Peyer's patch (tissue), 4 donors: ENCODE measurements around the gene SBF2.

Experiments
- POLR2A ChIP-seq, 2 donors: fragments of 450-650 bp; IDR thresholded peaks; one replicate each; pipeline ENCODE4 v1.5.1; 2017; ENCODE audit warnings: antibody characterized with exemption in 2 of 2, mild to moderate bottlenecking in 2 of 2, moderate library complexity in 2 of 2
- TF ChIP-seq, protein P1 (sequence below), 6 experiments: fragments of 450-650 bp in 4 of 6; fragments of 200-600 bp in 2 of 6; sonication (generic) in 1 of 6; IDR thresholded peaks; one replicate each; pipeline ENCODE4 v1.5.1; 2017 to 2019; ENCODE audit warnings: antibody characterized with exemption in 6 of 6, mild to moderate bottlenecking in 3 of 6, moderate library complexity in 1 of 6

DNA sequence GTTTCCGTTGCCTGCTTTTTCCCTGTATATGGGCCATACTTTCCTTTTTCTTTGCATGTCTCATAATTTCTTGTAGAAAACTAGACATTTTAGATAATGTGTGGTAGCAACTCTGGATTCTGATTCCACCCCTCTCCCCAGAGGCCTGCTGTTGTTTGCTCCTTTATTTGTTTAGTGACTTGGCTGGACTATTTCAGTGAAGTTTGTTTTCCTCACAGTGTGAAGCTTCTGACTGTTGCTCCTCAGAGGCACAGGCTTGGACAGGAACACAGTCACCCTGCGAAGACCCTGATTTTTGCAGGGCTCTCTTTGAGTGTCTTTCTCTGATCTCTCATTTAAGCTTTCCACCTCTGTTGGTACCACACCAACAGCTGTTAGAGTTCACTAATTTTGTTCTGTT, 557.7 kb downstream of the SBF2 start:
- no peak for TF ChIP-seq POLR2A (IDR thresholded peaks at IDR 0.05)
- TF ChIP-seq, protein P1, sequence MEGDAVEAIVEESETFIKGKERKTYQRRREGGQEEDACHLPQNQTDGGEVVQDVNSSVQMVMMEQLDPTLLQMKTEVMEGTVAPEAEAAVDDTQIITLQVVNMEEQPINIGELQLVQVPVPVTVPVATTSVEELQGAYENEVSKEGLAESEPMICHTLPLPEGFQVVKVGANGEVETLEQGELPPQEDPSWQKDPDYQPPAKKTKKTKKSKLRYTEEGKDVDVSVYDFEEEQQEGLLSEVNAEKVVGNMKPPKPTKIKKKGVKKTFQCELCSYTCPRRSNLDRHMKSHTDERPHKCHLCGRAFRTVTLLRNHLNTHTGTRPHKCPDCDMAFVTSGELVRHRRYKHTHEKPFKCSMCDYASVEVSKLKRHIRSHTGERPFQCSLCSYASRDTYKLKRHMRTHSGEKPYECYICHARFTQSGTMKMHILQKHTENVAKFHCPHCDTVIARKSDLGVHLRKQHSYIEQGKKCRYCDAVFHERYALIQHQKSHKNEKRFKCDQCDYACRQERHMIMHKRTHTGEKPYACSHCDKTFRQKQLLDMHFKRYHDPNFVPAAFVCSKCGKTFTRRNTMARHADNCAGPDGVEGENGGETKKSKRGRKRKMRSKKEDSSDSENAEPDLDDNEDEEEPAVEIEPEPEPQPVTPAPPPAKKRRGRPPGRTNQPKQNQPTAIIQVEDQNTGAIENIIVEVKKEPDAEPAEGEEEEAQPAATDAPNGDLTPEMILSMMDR (IDR thresholded peaks at IDR 0.05) = no peak
